ENCODE measurements around the gene HOXC6. TPM values are rescaled to one million over a fixed set of nuclear protein-coding genes. Genes with fewer than 3 reads are reported as not detected.

The HOXC6 gene
- total and polyA plus RNA-seq, 2 of the 13 experiments (the other 11 are each of a cell fraction or from before 2014, with no cell fraction given): not detected

DNA sequence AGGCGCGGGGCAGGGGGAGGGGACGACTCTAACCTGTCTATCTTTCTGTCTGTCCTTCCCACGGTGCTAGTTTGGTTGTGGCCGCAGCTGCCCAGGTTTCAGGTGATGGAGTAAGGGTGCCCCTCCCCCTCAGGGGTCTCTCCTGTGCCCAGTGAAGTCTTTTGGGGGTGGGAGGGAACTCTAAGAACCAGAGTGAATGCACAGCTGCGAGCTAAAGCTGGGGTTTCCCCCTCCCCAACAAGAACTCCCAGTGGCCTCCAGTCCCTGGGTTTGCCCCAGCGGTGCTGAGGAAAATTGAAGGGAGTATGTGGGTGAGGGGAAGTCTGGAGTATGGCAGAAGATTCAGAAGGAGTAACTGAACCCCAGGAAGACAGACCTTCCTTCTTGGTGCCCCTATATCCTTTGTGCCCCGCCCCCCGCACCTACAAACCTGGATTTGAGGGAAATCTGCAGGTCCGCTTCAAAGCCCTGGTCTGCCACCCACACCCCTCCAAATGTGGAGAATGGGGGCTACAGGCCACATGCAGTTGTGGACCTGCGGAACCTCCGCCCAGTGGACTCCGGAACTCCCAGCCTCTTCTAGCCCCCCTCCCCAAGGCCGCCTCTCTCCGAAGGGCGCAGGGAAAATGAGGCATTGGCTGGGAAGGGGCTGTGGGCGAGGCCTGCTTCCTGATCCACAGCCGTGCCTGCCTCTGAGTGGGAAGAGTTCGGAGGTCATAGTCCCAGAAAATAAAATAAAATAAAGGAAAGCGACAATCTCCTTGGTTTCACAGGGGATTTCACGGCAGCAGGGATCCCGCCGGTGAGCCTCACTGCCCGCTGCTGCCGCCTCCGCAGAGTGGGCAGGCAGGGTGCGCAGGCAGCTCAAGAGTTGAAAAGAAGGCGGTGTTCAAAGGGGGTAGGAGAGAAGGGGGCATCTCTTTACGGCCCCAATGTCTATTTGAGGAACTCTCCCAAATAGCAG, 31.7 kb upstream of the HOXC6 start:
- H3K9me3 ChIP-seq (ENCODE audit: low read length): no peaks in the 10 kb centered on the region
- no peaks in the 10 kb centered on the region for H3K36me3 ChIP-seq (replicated peaks in 1 of 2; ENCODE audit: control insufficient read depth in 1 of 2, insufficient read depth in 2 of 2, low read length in 2 of 2)
- WGBS (ENCODE audit: low lambda C conversion rate): 66% methylated on average over 28 of the region's 29 CpGs
- in situ Hi-C loops (cut with HindIII; ENCODE audit: extremely low pct_ligation_motif_present, low pct_unique_long_range_greater_than_20kb): loop anchor here (10.0 kb wide), 1 partner anchor 378 kb away; no protein-coding TSS in a partner anchor
- no peak for DNase-seq (ENCODE audit: low spot score)
- H2AFZ ChIP-seq (ENCODE audit: low read length): no peak overlapping the region
- peaks cover 40% of the 10 kb centered on the region for H3K4me1 ChIP-seq (ENCODE audit: insufficient read depth, low read length)
- no TSS peak for BruUV-seq (replicated peaks)
- H4K20me1 ChIP-seq (ENCODE audit: insufficient read depth, low read length): no peaks in the 10 kb centered on the region
- no peaks in the 10 kb centered on the region for H3K79me2 ChIP-seq (ENCODE audit: insufficient read depth, low read length)
- no peak overlapping the region for H3K4me3 ChIP-seq (replicated peaks in 1 of 3; ENCODE audit: insufficient read depth in 1 of 3, low read depth in 2 of 3, low read length in 3 of 3)
- no peak overlapping the region for H3K4me2 ChIP-seq (ENCODE audit: low read depth, low read length)
- no peak for TF ChIP-seq TOE1 (CRISPR knock-in tag; IDR thresholded peaks at IDR 0.05)
- TF ChIP-seq ZBTB3 (CRISPR knock-in tag; IDR thresholded peaks at IDR 0.05; ENCODE audit: borderline replicate concordance, low read depth): no peak
- TF ChIP-seq, protein P1, sequence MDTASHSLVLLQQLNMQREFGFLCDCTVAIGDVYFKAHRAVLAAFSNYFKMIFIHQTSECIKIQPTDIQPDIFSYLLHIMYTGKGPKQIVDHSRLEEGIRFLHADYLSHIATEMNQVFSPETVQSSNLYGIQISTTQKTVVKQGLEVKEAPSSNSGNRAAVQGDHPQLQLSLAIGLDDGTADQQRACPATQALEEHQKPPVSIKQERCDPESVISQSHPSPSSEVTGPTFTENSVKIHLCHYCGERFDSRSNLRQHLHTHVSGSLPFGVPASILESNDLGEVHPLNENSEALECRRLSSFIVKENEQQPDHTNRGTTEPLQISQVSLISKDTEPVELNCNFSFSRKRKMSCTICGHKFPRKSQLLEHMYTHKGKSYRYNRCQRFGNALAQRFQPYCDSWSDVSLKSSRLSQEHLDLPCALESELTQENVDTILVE (CRISPR knock-in tag; IDR thresholded peaks at IDR 0.05): no peak
- TF ChIP-seq, protein P2, sequence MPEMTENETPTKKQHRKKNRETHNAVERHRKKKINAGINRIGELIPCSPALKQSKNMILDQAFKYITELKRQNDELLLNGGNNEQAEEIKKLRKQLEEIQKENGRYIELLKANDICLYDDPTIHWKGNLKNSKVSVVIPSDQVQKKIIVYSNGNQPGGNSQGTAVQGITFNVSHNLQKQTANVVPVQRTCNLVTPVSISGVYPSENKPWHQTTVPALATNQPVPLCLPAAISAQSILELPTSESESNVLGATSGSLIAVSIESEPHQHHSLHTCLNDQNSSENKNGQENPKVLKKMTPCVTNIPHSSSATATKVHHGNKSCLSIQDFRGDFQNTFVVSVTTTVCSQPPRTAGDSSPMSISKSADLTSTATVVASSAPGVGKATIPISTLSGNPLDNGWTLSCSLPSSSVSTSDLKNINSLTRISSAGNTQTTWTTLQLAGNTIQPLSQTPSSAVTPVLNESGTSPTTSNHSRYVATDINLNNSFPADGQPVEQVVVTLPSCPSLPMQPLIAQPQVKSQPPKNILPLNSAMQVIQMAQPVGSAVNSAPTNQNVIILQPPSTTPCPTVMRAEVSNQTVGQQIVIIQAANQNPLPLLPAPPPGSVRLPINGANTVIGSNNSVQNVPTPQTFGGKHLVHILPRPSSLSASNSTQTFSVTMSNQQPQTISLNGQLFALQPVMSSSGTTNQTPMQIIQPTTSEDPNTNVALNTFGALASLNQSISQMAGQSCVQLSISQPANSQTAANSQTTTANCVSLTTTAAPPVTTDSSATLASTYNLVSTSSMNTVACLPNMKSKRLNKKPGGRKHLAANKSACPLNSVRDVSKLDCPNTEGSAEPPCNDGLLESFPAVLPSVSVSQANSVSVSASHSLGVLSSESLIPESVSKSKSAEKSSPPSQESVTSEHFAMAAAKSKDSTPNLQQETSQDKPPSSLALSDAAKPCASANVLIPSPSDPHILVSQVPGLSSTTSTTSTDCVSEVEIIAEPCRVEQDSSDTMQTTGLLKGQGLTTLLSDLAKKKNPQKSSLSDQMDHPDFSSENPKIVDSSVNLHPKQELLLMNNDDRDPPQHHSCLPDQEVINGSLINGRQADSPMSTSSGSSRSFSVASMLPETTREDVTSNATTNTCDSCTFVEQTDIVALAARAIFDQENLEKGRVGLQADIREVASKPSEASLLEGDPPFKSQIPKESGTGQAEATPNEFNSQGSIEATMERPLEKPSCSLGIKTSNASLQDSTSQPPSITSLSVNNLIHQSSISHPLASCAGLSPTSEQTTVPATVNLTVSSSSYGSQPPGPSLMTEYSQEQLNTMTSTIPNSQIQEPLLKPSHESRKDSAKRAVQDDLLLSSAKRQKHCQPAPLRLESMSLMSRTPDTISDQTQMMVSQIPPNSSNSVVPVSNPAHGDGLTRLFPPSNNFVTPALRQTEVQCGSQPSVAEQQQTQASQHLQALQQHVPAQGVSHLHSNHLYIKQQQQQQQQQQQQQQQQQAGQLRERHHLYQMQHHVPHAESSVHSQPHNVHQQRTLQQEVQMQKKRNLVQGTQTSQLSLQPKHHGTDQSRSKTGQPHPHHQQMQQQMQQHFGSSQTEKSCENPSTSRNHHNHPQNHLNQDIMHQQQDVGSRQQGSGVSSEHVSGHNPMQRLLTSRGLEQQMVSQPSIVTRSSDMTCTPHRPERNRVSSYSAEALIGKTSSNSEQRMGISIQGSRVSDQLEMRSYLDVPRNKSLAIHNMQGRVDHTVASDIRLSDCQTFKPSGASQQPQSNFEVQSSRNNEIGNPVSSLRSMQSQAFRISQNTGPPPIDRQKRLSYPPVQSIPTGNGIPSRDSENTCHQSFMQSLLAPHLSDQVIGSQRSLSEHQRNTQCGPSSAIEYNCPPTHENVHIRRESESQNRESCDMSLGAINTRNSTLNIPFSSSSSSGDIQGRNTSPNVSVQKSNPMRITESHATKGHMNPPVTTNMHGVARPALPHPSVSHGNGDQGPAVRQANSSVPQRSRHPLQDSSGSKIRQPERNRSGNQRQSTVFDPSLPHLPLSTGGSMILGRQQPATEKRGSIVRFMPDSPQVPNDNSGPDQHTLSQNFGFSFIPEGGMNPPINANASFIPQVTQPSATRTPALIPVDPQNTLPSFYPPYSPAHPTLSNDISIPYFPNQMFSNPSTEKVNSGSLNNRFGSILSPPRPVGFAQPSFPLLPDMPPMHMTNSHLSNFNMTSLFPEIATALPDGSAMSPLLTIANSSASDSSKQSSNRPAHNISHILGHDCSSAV (CRISPR knock-in tag; IDR thresholded peaks at IDR 0.05; ENCODE audit: borderline replicate concordance): no peak
- TF ChIP-seq, protein P3, sequence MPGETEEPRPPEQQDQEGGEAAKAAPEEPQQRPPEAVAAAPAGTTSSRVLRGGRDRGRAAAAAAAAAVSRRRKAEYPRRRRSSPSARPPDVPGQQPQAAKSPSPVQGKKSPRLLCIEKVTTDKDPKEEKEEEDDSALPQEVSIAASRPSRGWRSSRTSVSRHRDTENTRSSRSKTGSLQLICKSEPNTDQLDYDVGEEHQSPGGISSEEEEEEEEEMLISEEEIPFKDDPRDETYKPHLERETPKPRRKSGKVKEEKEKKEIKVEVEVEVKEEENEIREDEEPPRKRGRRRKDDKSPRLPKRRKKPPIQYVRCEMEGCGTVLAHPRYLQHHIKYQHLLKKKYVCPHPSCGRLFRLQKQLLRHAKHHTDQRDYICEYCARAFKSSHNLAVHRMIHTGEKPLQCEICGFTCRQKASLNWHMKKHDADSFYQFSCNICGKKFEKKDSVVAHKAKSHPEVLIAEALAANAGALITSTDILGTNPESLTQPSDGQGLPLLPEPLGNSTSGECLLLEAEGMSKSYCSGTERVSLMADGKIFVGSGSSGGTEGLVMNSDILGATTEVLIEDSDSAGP (CRISPR knock-in tag; IDR thresholded peaks at IDR 0.05; ENCODE audit: borderline replicate concordance): no peak
- no peak for TF ChIP-seq HES4 (CRISPR knock-in tag; IDR thresholded peaks at IDR 0.05; ENCODE audit: borderline replicate concordance)
- no peak for TF ChIP-seq GABPA (IDR thresholded peaks at IDR 0.05; ENCODE audit: low read depth, low read length)
- no peak for TF ChIP-seq GABPA (CRISPR knock-in tag; IDR thresholded peaks at IDR 0.05; ENCODE audit: low read depth)
- no peak for TF ChIP-seq PPARG (CRISPR knock-in tag; conservative IDR thresholded peaks at IDR 0.05)
- no peak for ATAC-seq
- CTCF ChIA-PET (ENCODE audit: low intra/inter-chr PET ratio, low total read pairs): no interaction called here
- FAIRE-seq: no peak
- POLR2A ChIA-PET: no interaction called here
- no peak overlapping the region for H3K9ac ChIP-seq (ENCODE audit: insufficient read depth, low read depth, low read length)
- H3K27me3 ChIP-seq (ENCODE audit: control insufficient read depth in 1 of 2, insufficient read depth in 2 of 2, low read length in 2 of 2): peaks cover 7 to 65% of the 10 kb centered on the region in 2 experiments; a peak in 4 of 5 replicates
- no peak overlapping the region for H3K27ac ChIP-seq (ENCODE audit: extremely low read length, insufficient read depth, low read length)
- intact Hi-C loops (cut with micrococcal nuclease; ENCODE audit: unreplicated experiment): no loop called here

All from HepG2 (cell line).